Right ventricle myocardium superior (tissue), 1 donor: ENCODE results near the gene ANKRD44. TPM values are rescaled to one million over a fixed set of nuclear protein-coding genes. Genes with fewer than 3 reads are reported as not detected.
A peak's percentile ranks its signal among the peaks of the same experiment; 100 is the strongest.

ENCODE experiments used
- ATAC-seq: fragments of 200-7000 bp; cut with Tn5 transposase; one replicate; pipeline ENCODE4 v1.9.1; 2020; ENCODE audit warnings: mild to moderate bottlenecking; ENCODE audit not compliant: poor library complexity
- DNase-seq: peaks from one replicate; pipeline ENCODE4 v3.0.0-alpha.2; 2020
- intact Hi-C: fragments of 100-400 bp; cut with DNase I; formaldehyde crosslinking; loops from one replicate; pipeline ENCODE4 v1.11.2; 2022
- total RNA-seq: library from RNA; stranded (reverse); fragmentation: NEBNext Ultra II Directional; extraction: Animal tissue kit (Norgen Biotek cat#: 25700); gene quantifications from one replicate; pipeline ENCODE4 v1.2.1, GENCODE V29; 2021
- donor health status: DM: no; HTN: yes; CAD: no; lungs with severe emphysema.

Gene ANKRD44
- total RNA-seq, 1 donor from 2014 or later, result 7.4 TPM

GRCh38 chr2:197324801-197325200 is 14.2 kb upstream of the ANKRD44 start:
- intact Hi-C loops, result no loop called here
- no peak for ATAC-seq
- no peak for DNase-seq

GRCh38 chr2:197322724-197323720 is 12.4 kb upstream of the ANKRD44 start:
- DNase-seq (no peak), ATAC-seq (no peak)
- intact Hi-C loops, result no loop called here

GRCh38 chr2:197322143-197322542 is 11.6 kb upstream of the ANKRD44 start:
- intact Hi-C loops, result no loop called here
- no peak for ATAC-seq
- DNase-seq, result no peak

GRCh38 chr2:197315371-197315770 is 4.8 kb upstream of the ANKRD44 start:
- DNase-seq (no peak), ATAC-seq (no peak)
- intact Hi-C loops, result loop anchor here (10.0 kb wide), 1 partner anchor 201 kb away; no protein-coding TSS in a partner anchor

- ATAC-seq, result no peak
- intact Hi-C loops, result loop anchor here (10.0 kb wide), 1 partner anchor 197 kb away; no protein-coding TSS in a partner anchor
- no peak for DNase-seq
These were observed 1.6 kb upstream of the ANKRD44 start for GRCh38 chr2:197312186-197312585.

- DNase-seq (no peak), ATAC-seq (no peak)
- intact Hi-C loops, result loop anchor here (2.0 to 10.0 kb wide), 2 partner anchors 121 to 197 kb away; no protein-coding TSS in a partner anchor
These were observed 947 bp upstream of the ANKRD44 start for GRCh38 chr2:197311421-197312033.

- ATAC-seq, result no peak
- intact Hi-C loops, result loop anchor here (2.0 to 10.0 kb wide), 2 partner anchors 120 to 196 kb away; no protein-coding TSS in a partner anchor
- no peak for DNase-seq
These were observed 424 bp upstream of the ANKRD44 start for GRCh38 chr2:197310987-197311420.

- DNase-seq (peak; percentile 57), ATAC-seq (no peak)
- intact Hi-C loops, result loop anchor here (2.0 to 10.0 kb wide), 2 partner anchors 119 to 195 kb away; no protein-coding TSS in a partner anchor
These were observed 819 bp downstream of the ANKRD44 start for GRCh38 chr2:197309691-197310231.

GRCh38 chr2:197308996-197309690 is 1.4 kb downstream of the ANKRD44 start:
- no peak for ATAC-seq
- intact Hi-C loops, result no loop called here

GRCh38 chr2:197308585-197308984 is 2.0 kb downstream of the ANKRD44 start:
- ATAC-seq (no peak), DNase-seq (no peak)
- intact Hi-C loops, result no loop called here

More at GRCh38 chr2:197308996-197309690, 1.4 kb downstream of the ANKRD44 start:
- DNase-seq, result no peak

- peak; percentile 43 for DNase-seq
- intact Hi-C loops, result no loop called here
These were observed 2.6 kb downstream of the ANKRD44 start for GRCh38 chr2:197307933-197308521.

GRCh38 chr2:197307236-197307932 is 3.2 kb downstream of the ANKRD44 start:
- ATAC-seq (no peak), DNase-seq (no peak)
- intact Hi-C loops, result no loop called here

More at GRCh38 chr2:197307933-197308521, 2.6 kb downstream of the ANKRD44 start:
- no peak for ATAC-seq

GRCh38 chr2:197306696-197307040 is 3.9 kb downstream of the ANKRD44 start:
- ATAC-seq (peak; percentile 42), DNase-seq (peak; percentile 62)
- intact Hi-C loops, result no loop called here

- intact Hi-C loops, result no loop called here
- ATAC-seq, result no peak
- DNase-seq, result no peak
These were observed 4.4 kb downstream of the ANKRD44 start for GRCh38 chr2:197306024-197306695.

- ATAC-seq (no peak), DNase-seq (no peak)
- intact Hi-C loops, result no loop called here
These were observed 6.0 kb downstream of the ANKRD44 start for GRCh38 chr2:197304556-197305011.

- intact Hi-C loops, result no loop called here
- DNase-seq (no peak), ATAC-seq (no peak)
These were observed 10.4 kb downstream of the ANKRD44 start for GRCh38 chr2:197300139-197300538.

- DNase-seq, result no peak
- no peak for ATAC-seq
- intact Hi-C loops, result no loop called here
These were observed 12.0 kb downstream of the ANKRD44 start for GRCh38 chr2:197298609-197299008.
